PFSK-1 (cell line): ENCODE results near the gene LDB2.

Experiments
- FOXP2 ChIP-seq: optimal IDR thresholded peaks from 2 replicates; pipeline ENCODE3; 2011; ENCODE audit warnings: borderline replicate concordance, control low read depth, inconsistent platforms; ENCODE audit not compliant: insufficient read depth; ENCODE audit errors: extremely low read length, extremely low read depth
- POLR2AphosphoS5 ChIP-seq: IDR thresholded peaks from 2 replicates; pipeline ENCODE4 v1.6.1; 2012; ENCODE audit warnings: low read depth, mild to moderate bottlenecking, control low read depth, low read length, moderate library complexity
- REST ChIP-seq, 2 experiments: IDR thresholded peaks; 2 replicates each; pipeline versions ENCODE4 v1.6.1 to v1.8.0; 2011 to 2012; ENCODE audit warnings: low read depth in 2 of 2, low read length in 2 of 2, control low read depth in 1 of 2, inconsistent platforms in 1 of 2, mild to moderate bottlenecking in 1 of 2, moderate library complexity in 1 of 2; ENCODE audit not compliant: insufficient read depth in 1 of 2
- SIN3A ChIP-seq: IDR thresholded peaks from 2 replicates; pipeline ENCODE4 v1.6.1; 2012; ENCODE audit warnings: mild to moderate bottlenecking, low read length, moderate library complexity, borderline replicate concordance; ENCODE audit not compliant: insufficient read depth
- TAF1 ChIP-seq: IDR thresholded peaks from 2 replicates; pipeline ENCODE4 v1.6.1; 2012; ENCODE audit warnings: low read length, control low read depth, borderline replicate concordance; ENCODE audit not compliant: insufficient read depth

LDB2 gene

GRCh38 chr4:16827045-16827444 is 71.4 kb downstream of the LDB2 start:
- TF ChIP-seq REST (IDR thresholded peaks at IDR 0.05; ENCODE audit: insufficient read depth in 1 of 2, low read depth in 2 of 2, low read length in 2 of 2) = no peak
- no peak for TF ChIP-seq SIN3A
- no peak for TF ChIP-seq POLR2AphosphoS5
- no peak for TF ChIP-seq TAF1
- no peak for TF ChIP-seq FOXP2

GRCh38 chr4:16826406-16826910 is 72.0 kb downstream of the LDB2 start:
- TF ChIP-seq SIN3A = no peak
- TF ChIP-seq TAF1 = no peak
- no peak for TF ChIP-seq FOXP2
- no peak for TF ChIP-seq REST (IDR thresholded peaks at IDR 0.05; ENCODE audit: insufficient read depth in 1 of 2, low read depth in 2 of 2, low read length in 2 of 2)
- TF ChIP-seq POLR2AphosphoS5 = no peak

GRCh38 chr4:16824278-16824806 is 74.1 kb downstream of the LDB2 start:
- TF ChIP-seq POLR2AphosphoS5 (no peak), FOXP2 (no peak), REST (IDR thresholded peaks at IDR 0.05; ENCODE audit: insufficient read depth in 1 of 2, low read depth in 2 of 2, low read length in 2 of 2) (no peak), SIN3A (no peak), TAF1 (no peak)

GRCh38 chr4:16820329-16820728 is 78.1 kb downstream of the LDB2 start:
- TF ChIP-seq SIN3A (no peak), TAF1 (no peak), FOXP2 (no peak), POLR2AphosphoS5 (no peak), REST (IDR thresholded peaks at IDR 0.05; ENCODE audit: insufficient read depth in 1 of 2, low read depth in 2 of 2, low read length in 2 of 2) (no peak)

GRCh38 chr4:16819652-16820051 is 78.8 kb downstream of the LDB2 start:
- no peak for TF ChIP-seq REST (IDR thresholded peaks at IDR 0.05; ENCODE audit: insufficient read depth in 1 of 2, low read depth in 2 of 2, low read length in 2 of 2)
- no peak for TF ChIP-seq SIN3A
- TF ChIP-seq POLR2AphosphoS5 = no peak
- TF ChIP-seq TAF1 = no peak
- TF ChIP-seq FOXP2 = no peak
